Measurements from ENCODE around the gene SHROOM3. TPM values are rescaled to one million over a fixed set of nuclear protein-coding genes. Genes with fewer than 3 reads are reported as not detected.

Gene SHROOM3
- total RNA-seq, 3 donors from 2014 or later = 105 to 263 (median 158) TPM

- no peak for DNase-seq
- H3K9me3 ChIP-seq = no peaks in the 10 kb centered on the region
- H3K36me3 ChIP-seq (ENCODE audit: low read depth) = no peaks in the 10 kb centered on the region
- TF ChIP-seq CTCF (IDR thresholded peaks at IDR 0.05) = no peak
- no peak overlapping the region for H3K4me3 ChIP-seq
- intact Hi-C loops (cut with DNase I, micrococcal nuclease) = no loop called here
- no peak for ATAC-seq
- no peaks in the 10 kb centered on the region for H3K4me1 ChIP-seq (ENCODE audit: low read depth)
Measured at GRCh38 chr4:76729980-76730379, 295.0 kb downstream of the SHROOM3 start.

GRCh38 chr4:76732246-76732645, 297.2 kb downstream of the SHROOM3 start:
- Histone ChIP-seq H3K36me3 (ENCODE audit: low read depth) (no peaks in the 10 kb centered on the region), H3K9me3 (no peaks in the 10 kb centered on the region), H3K4me1 (ENCODE audit: low read depth) (peaks cover 4% of the 10 kb centered on the region), H3K4me3 (no peak overlapping the region)
- intact Hi-C loops (cut with DNase I, micrococcal nuclease) = no loop called here
- DNase-seq (no peak), ATAC-seq (no peak)
- no peak for TF ChIP-seq CTCF (IDR thresholded peaks at IDR 0.05)

- peak in 2 of 3 donors; percentile 49 to 59 for DNase-seq
- Histone ChIP-seq H3K4me1 (ENCODE audit: low read depth) (peaks cover 4% of the 10 kb centered on the region), H3K4me3 (no peak overlapping the region), H3K36me3 (ENCODE audit: low read depth) (no peaks in the 10 kb centered on the region), H3K9me3 (no peaks in the 10 kb centered on the region)
- intact Hi-C loops (cut with DNase I, micrococcal nuclease) = no loop called here
- ATAC-seq = no peak
- TF ChIP-seq CTCF (IDR thresholded peaks at IDR 0.05) = no peak
Measured at GRCh38 chr4:76733068-76733771, 298.2 kb downstream of the SHROOM3 start.

GRCh38 chr4:76736414-76736813, 301.4 kb downstream of the SHROOM3 start:
- intact Hi-C loops (cut with DNase I, micrococcal nuclease) = no loop called here
- no peak for ATAC-seq
- H3K36me3 ChIP-seq (ENCODE audit: low read depth) = peaks cover 6% of the 10 kb centered on the region
- no peaks in the 10 kb centered on the region for H3K9me3 ChIP-seq
- H3K4me3 ChIP-seq = no peak overlapping the region
- DNase-seq = no peak
- peaks cover 4% of the 10 kb centered on the region for H3K4me1 ChIP-seq (ENCODE audit: low read depth)
- TF ChIP-seq CTCF (IDR thresholded peaks at IDR 0.05) = no peak

- Histone ChIP-seq H3K4me1 (ENCODE audit: low read depth) (peaks cover 4% of the 10 kb centered on the region), H3K9me3 (no peaks in the 10 kb centered on the region), H3K36me3 (ENCODE audit: low read depth) (peaks cover 6% of the 10 kb centered on the region), H3K4me3 (no peak overlapping the region)
- DNase-seq (no peak), ATAC-seq (no peak)
- intact Hi-C loops (cut with DNase I, micrococcal nuclease) = no loop called here
- no peak for TF ChIP-seq CTCF (IDR thresholded peaks at IDR 0.05)
Measured at GRCh38 chr4:76737180-76737579, 302.2 kb downstream of the SHROOM3 start.

- intact Hi-C loops (cut with DNase I, micrococcal nuclease) = no loop called here
- no peaks in the 10 kb centered on the region for H3K9me3 ChIP-seq
- no peak for TF ChIP-seq CTCF (IDR thresholded peaks at IDR 0.05)
- H3K36me3 ChIP-seq (ENCODE audit: low read depth) = peaks cover 6% of the 10 kb centered on the region
- H3K4me3 ChIP-seq = no peak overlapping the region
- peaks cover 4% of the 10 kb centered on the region for H3K4me1 ChIP-seq (ENCODE audit: low read depth)
- DNase-seq (no peak), ATAC-seq (no peak)
Measured at GRCh38 chr4:76737771-76738085, 302.7 kb downstream of the SHROOM3 start.

Data from mucosa of descending colon (tissue), 3 donors.